Lower leg skin (tissue), 4 donors: ENCODE data around the gene OCA2. TPM values are rescaled to one million over a fixed set of nuclear protein-coding genes. Genes with fewer than 3 reads are reported as not detected.

ENCODE experiments used
- DNase-seq, 2 donors: peaks; one replicate each; pipeline ENCODE4 v3.0.0-alpha.2; 2019; ENCODE audit warnings: low spot score in 2 of 2
- H3K4me3 ChIP-seq: fragments of 200-600 bp; sonication (generic); 2 replicates; pipeline ENCODE4 v1.5.1; 2017; ENCODE audit warnings: mild to moderate bottlenecking, low read depth; ENCODE audit not compliant: poor library complexity, severe bottlenecking
- CTCF ChIP-seq, 3 donors: fragments of 450-650 bp; IDR thresholded peaks; one replicate each; pipeline ENCODE4 v1.5.1; 2016; ENCODE audit warnings: antibody characterized with exemption in 3 of 3, mild to moderate bottlenecking in 3 of 3, moderate library complexity in 2 of 3
- POLR2A ChIP-seq, 2 donors: fragments of 450-650 bp; IDR thresholded peaks; one replicate each; pipeline ENCODE4 v1.6.1; 2016 to 2017; ENCODE audit warnings: antibody characterized with exemption in 2 of 2, mild to moderate bottlenecking in 1 of 2, moderate library complexity in 1 of 2
- WGBS, 2 donors: methylation state at CpG; one replicate each; pipeline ENCODE4 v1.1.5; 2018; 5-methylcytosine and 5-hydroxymethylcytosine counted together
- intact Hi-C: fragments of 100-400 bp; cut with DNase I; formaldehyde crosslinking; loops from one replicate; pipeline ENCODE4 v1.15.0; 2023; ENCODE audit warnings: low total_unique reads
- total RNA-seq, 4 donors: library from RNA; depleted of rRNA; stranded (reverse); fragments of >200 nt; gene quantifications; one replicate each; pipeline ENCODE4 v1.1.0, GENCODE V29; 2016

The OCA2 gene
- total RNA-seq, 4 donors from 2014 or later, result 12.0 to 15.8 (median 13.9) TPM

DNA sequence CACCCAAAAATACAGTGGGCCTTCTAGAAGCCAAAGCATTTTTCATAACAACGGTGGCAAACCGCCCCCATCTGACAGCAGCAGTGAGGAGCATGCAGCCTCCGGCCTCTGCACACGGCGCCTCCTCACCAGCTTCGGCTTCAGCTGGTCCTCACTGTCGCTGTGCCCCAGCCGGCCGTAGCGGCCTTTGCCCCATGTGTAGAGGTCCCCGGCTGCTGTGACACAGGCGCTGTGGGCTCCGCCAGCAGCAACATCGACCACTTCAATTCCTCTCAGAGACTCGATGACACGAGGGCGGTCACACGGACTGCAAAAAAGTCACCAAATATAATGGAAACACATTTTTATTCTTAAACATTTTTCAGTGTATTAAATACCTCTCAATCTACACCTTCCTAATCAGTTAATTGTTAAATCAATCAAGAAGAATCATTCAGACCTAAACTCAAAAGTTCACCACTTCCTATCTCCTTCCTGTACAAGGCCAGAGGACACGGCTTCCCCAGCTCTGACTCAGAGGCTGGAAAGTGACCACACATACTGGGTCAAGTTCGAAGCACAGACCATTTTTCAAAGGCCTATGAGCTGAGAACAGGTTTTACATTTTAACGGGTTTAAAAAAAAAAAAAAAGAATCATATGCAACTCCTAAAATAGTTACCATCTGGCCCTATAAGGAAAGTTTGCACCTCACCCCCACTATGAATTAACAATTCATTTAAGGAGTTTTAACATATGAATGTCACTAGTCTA is 33.6 kb upstream of the OCA2 start:
- TF ChIP-seq CTCF (IDR thresholded peaks at IDR 0.05) (no peak), POLR2A (IDR thresholded peaks at IDR 0.05) (no peak)
- WGBS, 2 donors, result 84% methylated on average over 21 of the region's 21 CpGs
- no peak overlapping the region for H3K4me3 ChIP-seq
- intact Hi-C loops, result no loop called here
- DNase-seq, result peak in 1 of 2 donors; percentile 56

- no peak overlapping the region for H3K4me3 ChIP-seq
- DNase-seq, result peak in 1 of 2 donors; percentile 79
- 86 to 87% methylated on average over 13 of the region's 13 CpGs for WGBS, 2 donors
- intact Hi-C loops, result no loop called here
- TF ChIP-seq POLR2A (IDR thresholded peaks at IDR 0.05) (no peak), CTCF (IDR thresholded peaks at IDR 0.05) (no peak)
These were observed 32.8 kb upstream of the OCA2 start for GRCh38 chr15:28131946-28132345.

- peak in 1 of 2 donors; percentile 69 for DNase-seq
- TF ChIP-seq POLR2A (IDR thresholded peaks at IDR 0.05) (no peak), CTCF (IDR thresholded peaks at IDR 0.05) (no peak)
- 97% methylated on average over 10 to 13 of the region's 13 CpGs for WGBS, 2 donors
- no peak overlapping the region for H3K4me3 ChIP-seq
- intact Hi-C loops, result no loop called here
These were observed 32.3 kb upstream of the OCA2 start for GRCh38 chr15:28131400-28131799.

DNA sequence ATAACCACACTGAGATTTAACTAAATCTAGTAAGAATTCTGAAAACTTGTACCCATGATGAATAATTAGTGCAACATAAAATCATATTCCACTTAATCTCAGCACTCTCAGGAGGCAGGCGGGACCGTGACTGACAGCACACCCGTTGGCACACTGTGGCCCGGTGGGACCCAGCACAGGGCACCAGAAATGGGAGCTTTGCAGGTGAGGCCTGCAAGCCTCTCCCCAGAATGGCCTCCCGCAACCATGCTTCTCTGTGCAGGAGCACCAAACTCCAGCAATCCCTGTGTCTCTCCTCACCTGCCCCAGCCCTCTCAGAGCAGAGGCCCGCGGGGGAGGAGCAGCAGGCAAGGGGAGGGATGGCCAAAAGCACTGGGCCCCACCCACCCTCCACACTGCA is 31.5 kb upstream of the OCA2 start:
- 87 to 97% methylated on average over 7 of the region's 7 CpGs for WGBS, 2 donors
- H3K4me3 ChIP-seq, result no peak overlapping the region
- DNase-seq, result no peak
- intact Hi-C loops, result no loop called here
- TF ChIP-seq CTCF (IDR thresholded peaks at IDR 0.05) (no peak), POLR2A (IDR thresholded peaks at IDR 0.05) (no peak)

DNA sequence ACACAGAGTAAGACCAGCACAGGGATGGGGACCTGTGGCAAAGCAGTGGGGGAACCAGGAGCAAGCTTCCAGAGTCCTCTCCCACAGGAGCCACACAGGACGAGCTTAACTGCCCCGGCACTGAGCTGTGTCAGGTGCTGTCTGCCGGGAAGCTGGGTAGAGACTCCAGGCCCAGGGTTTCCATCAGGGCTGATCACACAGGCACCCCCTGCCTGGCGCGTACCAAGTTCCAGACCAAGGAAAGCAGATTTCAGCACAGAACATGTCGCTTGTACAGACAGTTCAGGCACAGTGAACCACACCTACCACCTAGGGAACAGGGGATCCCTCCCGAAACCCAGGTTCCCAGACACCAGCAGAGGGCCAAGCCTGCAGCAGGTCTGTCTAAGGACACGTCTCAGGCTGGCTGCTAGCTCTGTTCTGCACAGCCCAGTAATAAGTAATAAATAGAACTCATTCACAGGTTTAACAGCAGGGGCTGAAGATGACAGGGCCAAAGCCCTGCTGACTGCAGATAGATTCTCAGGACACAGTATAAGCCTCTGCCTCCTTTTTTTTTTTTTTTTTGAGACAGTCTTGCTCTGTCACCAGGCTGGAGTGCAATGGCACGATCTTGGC is 30.2 kb upstream of the OCA2 start:
- no peak overlapping the region for H3K4me3 ChIP-seq
- intact Hi-C loops, result no loop called here
- TF ChIP-seq CTCF (IDR thresholded peaks at IDR 0.05), result no peak
- TF ChIP-seq POLR2A (IDR thresholded peaks at IDR 0.05), result no peak
- DNase-seq, result no peak
- 92 to 95% methylated on average over 7 to 9 of the region's 9 CpGs for WGBS, 2 donors
